ENCODE results near the gene ELFN2.

ELFN2 gene

GRCh38 chr22:37325039-37325395 is 102.3 kb downstream of the ELFN2 start:
- 2% methylated on average over 10 of the region's 21 CpGs for WGBS (ENCODE audit: insufficient coverage)
- no peak for DNase-seq
- Histone ChIP-seq H3K4me1 (ENCODE audit: control extremely low read depth in 1 of 4, control insufficient read depth in 4 of 4, insufficient read depth in 4 of 4, low read length in 3 of 4) (peaks cover 0 to 7% (median 2%) of the 10 kb centered on the region in 4 experiments), H3K4me3 (ENCODE audit: control insufficient read depth in 1 of 7, extremely low read depth in 1 of 7, insufficient read depth in 4 of 7, low read depth in 2 of 7, low read length in 6 of 7) (no peak overlapping the region), H3K27me3 (replicated peaks in 2 of 5; ENCODE audit: control insufficient read depth in 4 of 5, insufficient read depth in 5 of 5, low read length in 4 of 5) (peaks cover 0 to 74% (median 27%) of the 10 kb centered on the region in 5 experiments), H3K9me3 (ENCODE audit: control extremely low read depth in 1 of 5, control insufficient read depth in 4 of 5, insufficient read depth in 2 of 5, low read depth in 1 of 5, low read length in 4 of 5) (no peaks in the 10 kb centered on the region), H3K27ac (ENCODE audit: insufficient read depth in 1 of 2, low read depth in 1 of 2, low read length in 2 of 2, poor library complexity in 1 of 2, severe bottlenecking in 2 of 2) (no peak overlapping the region), H3K36me3 (ENCODE audit: control insufficient read depth in 4 of 4, insufficient read depth in 4 of 4, low read length in 3 of 4) (no peaks in the 10 kb centered on the region)
- ChIA-PET POLR2A (no interaction called here), CTCF (interaction anchor here (1.0 to 1.5 kb wide), 2 partner anchors 115 to 126 kb away, joined by 3 to 4 read pairs; no protein-coding TSS in a partner anchor)

GRCh38 chr22:37324340-37325038 is 102.8 kb downstream of the ELFN2 start:
- Histone ChIP-seq H3K36me3 (ENCODE audit: control insufficient read depth in 4 of 4, insufficient read depth in 4 of 4, low read length in 3 of 4) (no peaks in the 10 kb centered on the region), H3K4me1 (ENCODE audit: control extremely low read depth in 1 of 4, control insufficient read depth in 4 of 4, insufficient read depth in 4 of 4, low read length in 3 of 4) (peaks cover 0 to 7% (median 2%) of the 10 kb centered on the region in 4 experiments), H3K27ac (ENCODE audit: insufficient read depth in 1 of 2, low read depth in 1 of 2, low read length in 2 of 2, poor library complexity in 1 of 2, severe bottlenecking in 2 of 2) (no peak overlapping the region), H3K9me3 (ENCODE audit: control extremely low read depth in 1 of 5, control insufficient read depth in 4 of 5, insufficient read depth in 2 of 5, low read depth in 1 of 5, low read length in 4 of 5) (no peaks in the 10 kb centered on the region), H3K27me3 (replicated peaks in 2 of 5; ENCODE audit: control insufficient read depth in 4 of 5, insufficient read depth in 5 of 5, low read length in 4 of 5) (peaks cover 0 to 71% (median 27%) of the 10 kb centered on the region in 5 experiments), H3K4me3 (ENCODE audit: control insufficient read depth in 1 of 7, extremely low read depth in 1 of 7, insufficient read depth in 4 of 7, low read depth in 2 of 7, low read length in 6 of 7) (no peak overlapping the region)
- ChIA-PET CTCF (interaction anchor here (1.0 to 1.5 kb wide), 3 partner anchors 9 to 126 kb away, joined by 3 to 6 read pairs (median 4); no protein-coding TSS in a partner anchor), POLR2A (no interaction called here)
- no peak for DNase-seq
- WGBS (ENCODE audit: insufficient coverage) = 12% methylated on average over 37 of the region's 51 CpGs

GRCh38 chr22:37320726-37321677 is 106.3 kb downstream of the ELFN2 start:
- Histone ChIP-seq H3K36me3 (ENCODE audit: control insufficient read depth in 4 of 4, insufficient read depth in 4 of 4, low read length in 3 of 4) (no peaks in the 10 kb centered on the region), H3K27me3 (replicated peaks in 2 of 5; ENCODE audit: control insufficient read depth in 4 of 5, insufficient read depth in 5 of 5, low read length in 4 of 5) (peaks cover 0 to 40% (median 19%) of the 10 kb centered on the region in 5 experiments), H3K27ac (ENCODE audit: insufficient read depth in 1 of 2, low read depth in 1 of 2, low read length in 2 of 2, poor library complexity in 1 of 2, severe bottlenecking in 2 of 2) (no peak overlapping the region), H3K4me3 (ENCODE audit: control insufficient read depth in 1 of 7, extremely low read depth in 1 of 7, insufficient read depth in 4 of 7, low read depth in 2 of 7, low read length in 6 of 7) (no peak overlapping the region), H3K4me1 (ENCODE audit: control extremely low read depth in 1 of 4, control insufficient read depth in 4 of 4, insufficient read depth in 4 of 4, low read length in 3 of 4) (peaks cover 0 to 14% (median 7%) of the 10 kb centered on the region in 4 experiments), H3K9me3 (ENCODE audit: control extremely low read depth in 1 of 5, control insufficient read depth in 4 of 5, insufficient read depth in 2 of 5, low read depth in 1 of 5, low read length in 4 of 5) (no peaks in the 10 kb centered on the region)
- 93% methylated on average over 15 of the region's 16 CpGs for WGBS (ENCODE audit: insufficient coverage)
- CTCF ChIA-PET = interaction anchor here (0.7 to 1.9 kb wide), 8 partner anchors 54 to 153 kb away, joined by 3 to 7 read pairs (median 4); no protein-coding TSS in a partner anchor
- no peak for DNase-seq
- POLR2A ChIA-PET = no interaction called here

- 98% methylated on average over 7 of the region's 10 CpGs for WGBS (ENCODE audit: insufficient coverage)
- Histone ChIP-seq H3K36me3 (ENCODE audit: control insufficient read depth in 4 of 4, insufficient read depth in 4 of 4, low read length in 3 of 4) (peaks cover 0 to 6% (median 0%) of the 10 kb centered on the region in 4 experiments), H3K4me3 (ENCODE audit: control insufficient read depth in 1 of 7, extremely low read depth in 1 of 7, insufficient read depth in 4 of 7, low read depth in 2 of 7, low read length in 6 of 7) (no peak overlapping the region), H3K27ac (ENCODE audit: insufficient read depth in 1 of 2, low read depth in 1 of 2, low read length in 2 of 2, poor library complexity in 1 of 2, severe bottlenecking in 2 of 2) (no peak overlapping the region), H3K4me1 (ENCODE audit: control extremely low read depth in 1 of 4, control insufficient read depth in 4 of 4, insufficient read depth in 4 of 4, low read length in 3 of 4) (peaks cover 0 to 18% (median 14%) of the 10 kb centered on the region in 4 experiments), H3K27me3 (replicated peaks in 2 of 5; ENCODE audit: control insufficient read depth in 4 of 5, insufficient read depth in 5 of 5, low read length in 4 of 5) (peaks cover 0 to 24% (median 11%) of the 10 kb centered on the region in 5 experiments), H3K9me3 (ENCODE audit: control extremely low read depth in 1 of 5, control insufficient read depth in 4 of 5, insufficient read depth in 2 of 5, low read depth in 1 of 5, low read length in 4 of 5) (no peaks in the 10 kb centered on the region)
- no peak for DNase-seq
- CTCF ChIA-PET = interaction anchor here (0.6 to 1.4 kb wide), 2 partner anchors 112 to 134 kb away, joined by 3 read pairs; no protein-coding TSS in a partner anchor
- POLR2A ChIA-PET = interaction anchor here (0.6 kb wide), 1 partner anchor 192 kb away, joined by 7 read pairs; no protein-coding TSS in a partner anchor
Observed at GRCh38 chr22:37319469-37319868, 107.8 kb downstream of the ELFN2 start.

GRCh38 chr22:37318364-37319109 is 108.7 kb downstream of the ELFN2 start:
- H3K36me3 ChIP-seq (ENCODE audit: control insufficient read depth in 4 of 4, insufficient read depth in 4 of 4, low read length in 3 of 4) = peaks cover 0 to 12% (median 1%) of the 10 kb centered on the region in 4 experiments
- no peak for DNase-seq
- 95% methylated on average over 16 of the region's 18 CpGs for WGBS (ENCODE audit: insufficient coverage)
- peaks cover 0 to 15% (median 3%) of the 10 kb centered on the region in 5 experiments for H3K27me3 ChIP-seq (replicated peaks in 2 of 5; ENCODE audit: control insufficient read depth in 4 of 5, insufficient read depth in 5 of 5, low read length in 4 of 5)
- CTCF ChIA-PET = interaction anchor here (0.6 to 7.3 kb wide), 12 partner anchors 8 to 154 kb away, joined by 3 to 82 read pairs (median 7); no protein-coding TSS in a partner anchor
- H3K4me3 ChIP-seq (ENCODE audit: control insufficient read depth in 1 of 7, extremely low read depth in 1 of 7, insufficient read depth in 4 of 7, low read depth in 2 of 7, low read length in 6 of 7) = no peak overlapping the region
- no peaks in the 10 kb centered on the region for H3K9me3 ChIP-seq (ENCODE audit: control extremely low read depth in 1 of 5, control insufficient read depth in 4 of 5, insufficient read depth in 2 of 5, low read depth in 1 of 5, low read length in 4 of 5)
- POLR2A ChIA-PET = no interaction called here
- H3K27ac ChIP-seq (ENCODE audit: insufficient read depth in 1 of 2, low read depth in 1 of 2, low read length in 2 of 2, poor library complexity in 1 of 2, severe bottlenecking in 2 of 2) = no peak overlapping the region
- H3K4me1 ChIP-seq (ENCODE audit: control extremely low read depth in 1 of 4, control insufficient read depth in 4 of 4, insufficient read depth in 4 of 4, low read length in 3 of 4) = peaks cover 0 to 28% (median 24%) of the 10 kb centered on the region in 4 experiments

Measured in common myeloid progenitor, CD34-positive (primary cell).